WI38 (cell line): ENCODE results near the gene MED13L.

Experiments used
- H3K4me3 ChIP-seq: 2 replicates; pipeline ENCODE4 v1.5.1; 2011; ENCODE audit warnings: low read depth, mild to moderate bottlenecking, control low read depth, low read length
- CTCF ChIP-seq: IDR thresholded peaks from 2 replicates; pipeline ENCODE4 v1.5.1; 2012; ENCODE audit warnings: low read depth, mild to moderate bottlenecking, control low read depth, low read length

Gene MED13L

GRCh38 chr12:115956236-115956635 is 321.3 kb downstream of the MED13L start:
- no peak overlapping the region for H3K4me3 ChIP-seq
- TF ChIP-seq CTCF: no peak

- no peak for TF ChIP-seq CTCF
- H3K4me3 ChIP-seq: no peak overlapping the region
These were observed 324.0 kb downstream of the MED13L start for GRCh38 chr12:115953450-115953849.

DNA sequence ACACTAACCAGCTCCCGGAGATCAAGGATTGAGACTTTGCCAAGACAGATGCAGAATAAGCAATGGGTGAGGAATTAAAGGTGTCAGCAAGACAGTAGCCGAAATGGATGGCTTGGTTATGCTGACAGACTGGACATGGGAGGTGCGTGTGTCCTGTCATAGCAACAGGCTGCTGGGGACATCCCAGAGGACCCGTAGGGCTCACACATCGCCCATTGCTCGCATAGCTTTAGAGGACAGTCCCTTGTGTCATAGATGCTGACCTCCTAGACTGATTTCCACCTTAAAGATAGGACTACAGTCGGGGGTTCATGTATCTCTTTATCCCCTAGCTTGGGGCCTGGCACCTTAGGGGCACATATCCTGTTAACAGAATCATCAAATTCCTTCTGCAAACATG is 324.5 kb downstream of the MED13L start:
- no peak for TF ChIP-seq CTCF
- no peak overlapping the region for H3K4me3 ChIP-seq

- H3K4me3 ChIP-seq: no peak overlapping the region
- no peak for TF ChIP-seq CTCF
These were observed 326.5 kb downstream of the MED13L start for GRCh38 chr12:115950959-115951358.

GRCh38 chr12:115949675-115950074 is 327.8 kb downstream of the MED13L start:
- H3K4me3 ChIP-seq: no peak overlapping the region
- TF ChIP-seq CTCF: no peak

DNA sequence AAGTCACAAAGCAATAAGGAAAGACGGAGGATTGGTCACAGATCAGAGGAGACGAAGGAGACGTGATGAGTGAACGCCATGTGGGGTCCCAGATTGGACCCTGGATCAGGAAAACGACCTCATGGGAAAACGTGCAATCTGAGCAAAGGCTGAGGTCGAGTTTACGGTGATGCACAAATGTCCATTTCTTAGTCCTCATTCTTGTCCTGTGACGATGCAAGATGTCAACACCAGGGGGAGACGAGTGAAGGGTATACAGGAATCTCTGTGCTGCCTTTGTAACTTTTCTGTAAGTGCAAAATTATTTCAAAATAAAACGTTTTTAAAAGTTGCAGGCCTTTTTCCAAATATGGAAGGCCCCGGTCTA is 329.8 kb downstream of the MED13L start:
- 0 out of 2 replicates have a peak, but pooled peaks have one; percentile 15 for TF ChIP-seq CTCF
- H3K4me3 ChIP-seq: no peak overlapping the region

DNA sequence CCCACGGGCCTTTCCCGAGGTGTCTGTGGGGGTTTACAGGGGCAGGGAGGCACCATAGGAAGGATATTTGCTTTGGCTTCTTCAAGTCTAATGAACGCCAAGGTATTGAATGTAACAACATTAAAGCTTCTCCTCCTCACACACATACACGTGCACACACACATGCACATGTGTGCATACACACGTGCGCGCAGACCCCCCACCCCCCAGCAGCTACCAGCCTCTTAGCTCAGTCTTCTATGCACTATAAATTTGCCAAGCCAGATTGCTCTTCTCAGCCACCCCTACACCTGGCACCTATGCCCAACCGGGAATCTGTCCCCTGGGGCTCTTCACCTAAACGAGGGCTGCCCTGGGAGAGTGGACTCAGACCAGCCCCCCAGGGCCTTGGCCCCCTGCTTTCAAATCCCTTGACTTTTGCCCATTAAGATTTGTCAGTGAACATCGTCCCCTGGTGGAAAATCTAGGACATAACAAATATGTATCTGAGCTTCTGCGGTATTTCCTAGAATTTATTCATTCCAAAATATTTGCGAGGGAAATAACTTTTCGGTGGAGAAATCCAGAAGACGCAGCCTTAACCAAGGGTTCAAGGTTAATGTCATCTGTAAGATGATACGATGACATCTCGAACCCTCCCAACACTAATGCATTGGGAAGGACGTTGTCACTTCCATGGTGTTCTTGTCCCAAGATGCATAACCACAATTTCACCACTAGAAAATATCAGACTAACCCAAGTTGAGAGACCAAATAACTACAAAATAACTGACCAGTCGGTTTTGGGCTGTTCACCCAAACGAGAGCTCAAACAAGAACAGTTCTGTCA is 330.4 kb downstream of the MED13L start:
- peak; percentile 49 for TF ChIP-seq CTCF
- no peak overlapping the region for H3K4me3 ChIP-seq
